Parathyroid adenoma (tissue), 2 donors: ENCODE results near the gene ECSIT.

Source experiments
- H2AFZ ChIP-seq: fragments of 300-600 bp; sonication (generic); one replicate; pipeline ENCODE4 v1.7.0; 2017; ENCODE audit warnings: antibody characterized with exemption, mild to moderate bottlenecking
- H3K27ac ChIP-seq: fragments of 300-600 bp; sonication (generic); one replicate; pipeline ENCODE4 v1.7.0; 2017
- H3K27me3 ChIP-seq: fragments of 300-600 bp; sonication (generic); one replicate; pipeline ENCODE4 v1.7.0; 2017; ENCODE audit warnings: low read length; ENCODE audit not compliant: control insufficient read depth, insufficient read depth
- H3K36me3 ChIP-seq: fragments of 300-600 bp; sonication (generic); one replicate; pipeline ENCODE4 v1.7.0; 2017; ENCODE audit warnings: low read length; ENCODE audit not compliant: control insufficient read depth, insufficient read depth
- H3K4me1 ChIP-seq: fragments of 300-600 bp; sonication (generic); one replicate; pipeline ENCODE4 v1.7.0; 2017; ENCODE audit warnings: control low read depth
- H3K4me2 ChIP-seq: fragments of 300-600 bp; sonication (generic); one replicate; pipeline ENCODE4 v1.7.0; 2017; ENCODE audit warnings: low read length
- H3K4me3 ChIP-seq: fragments of 300-600 bp; sonication (generic); one replicate; pipeline ENCODE4 v1.7.0; 2017; ENCODE audit warnings: low read depth, low read length
- H3K79me2 ChIP-seq: fragments of 300-600 bp; sonication (generic); one replicate; pipeline ENCODE4 v1.7.0; 2017; ENCODE audit warnings: control low read depth
- H3K9ac ChIP-seq: fragments of 300-600 bp; sonication (generic); one replicate; pipeline ENCODE4 v1.7.0; 2017; ENCODE audit warnings: mild to moderate bottlenecking
- H3K9me3 ChIP-seq: fragments of 300-600 bp; sonication (generic); one replicate; pipeline ENCODE4 v1.7.0; 2017; ENCODE audit warnings: low read length; ENCODE audit not compliant: control insufficient read depth
- CTCF ChIP-seq: fragments of 300-600 bp; sonication (generic); IDR thresholded peaks from one replicate; pipeline ENCODE4 v1.7.0; 2017; ENCODE audit warnings: antibody characterized with exemption, mild to moderate bottlenecking
- donor health status: primary hyperparathyroidism.

The ECSIT gene

GRCh38 chr19:11549386-11549953 is 20.5 kb upstream of the ECSIT start:
- no peak overlapping the region for H3K9ac ChIP-seq
- no peaks in the 10 kb centered on the region for H3K79me2 ChIP-seq

DNA sequence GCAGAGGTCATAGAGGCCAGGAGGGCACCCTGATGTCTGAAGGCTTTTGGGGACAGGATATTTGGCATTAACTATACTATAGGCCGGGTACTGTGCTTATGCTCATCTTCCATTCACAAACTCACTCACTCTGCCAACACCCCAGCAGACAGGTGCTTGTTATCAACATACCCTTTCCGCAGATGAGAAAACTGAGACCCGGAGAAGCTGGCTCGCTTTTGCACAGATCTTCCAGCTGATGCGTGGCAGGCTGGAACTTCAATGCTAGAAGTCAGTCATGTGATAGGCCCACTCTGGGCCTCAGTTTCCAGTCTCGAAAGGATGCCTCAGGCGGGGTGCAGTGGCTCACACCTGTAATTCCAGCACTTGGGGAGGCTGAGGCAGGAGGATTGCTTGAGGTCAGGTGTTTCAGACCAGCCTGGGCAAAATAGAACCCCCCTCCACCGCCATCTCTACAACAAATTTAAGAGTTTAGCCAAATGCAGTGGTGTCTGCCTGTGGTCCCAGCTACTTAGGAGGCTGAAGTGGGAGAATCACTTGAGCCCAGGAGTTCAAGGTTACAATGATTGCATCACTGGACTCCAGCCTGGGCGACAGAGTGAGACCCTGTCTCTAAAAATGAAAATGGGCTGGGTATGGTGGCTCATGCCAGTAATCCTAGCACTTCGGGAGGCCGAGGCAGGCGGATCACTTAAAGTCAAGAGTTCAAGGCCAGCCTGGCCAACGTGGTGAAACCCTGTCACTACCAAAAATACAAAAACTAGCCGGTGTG is 19.2 kb upstream of the ECSIT start:
- Histone ChIP-seq H3K27me3 (no peaks in the 10 kb centered on the region), H3K27ac (no peak overlapping the region), H3K4me1 (no peaks in the 10 kb centered on the region), H3K36me3 (no peaks in the 10 kb centered on the region), H3K9ac (no peak overlapping the region), H3K4me2 (no peak overlapping the region), H3K4me3 (no peak overlapping the region), H2AFZ (no peak overlapping the region), H3K9me3 (no peaks in the 10 kb centered on the region), H3K79me2 (no peaks in the 10 kb centered on the region)
- TF ChIP-seq CTCF: no peak

More at GRCh38 chr19:11549386-11549953, 20.5 kb upstream of the ECSIT start:
- Histone ChIP-seq H2AFZ (no peak overlapping the region), H3K9me3 (no peaks in the 10 kb centered on the region), H3K4me3 (no peak overlapping the region), H3K36me3 (no peaks in the 10 kb centered on the region), H3K27ac (no peak overlapping the region), H3K4me1 (no peaks in the 10 kb centered on the region), H3K4me2 (no peak overlapping the region), H3K27me3 (no peaks in the 10 kb centered on the region)
- no peak for TF ChIP-seq CTCF

DNA sequence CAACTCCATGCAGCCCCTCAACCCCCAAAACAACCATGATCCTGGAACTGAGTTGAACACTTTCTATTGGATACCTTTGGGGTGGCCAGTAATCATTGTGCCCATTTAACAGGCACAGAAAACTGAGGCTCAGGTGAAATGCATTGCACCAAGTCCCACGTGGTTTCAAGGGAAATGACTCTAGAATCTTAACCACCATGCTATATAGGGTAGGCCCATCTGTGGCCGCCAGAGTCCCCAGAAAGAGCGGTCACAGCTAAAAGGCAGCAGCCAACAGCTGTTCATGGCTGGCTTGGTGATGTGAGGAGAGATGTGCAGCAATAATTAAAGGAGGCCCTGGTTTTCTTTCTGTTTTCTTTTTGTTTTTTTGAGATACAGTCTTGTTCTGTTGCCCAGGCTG is 12.3 kb upstream of the ECSIT start:
- Histone ChIP-seq H3K4me1 (no peaks in the 10 kb centered on the region), H3K36me3 (no peaks in the 10 kb centered on the region), H2AFZ (no peak overlapping the region), H3K9me3 (no peaks in the 10 kb centered on the region), H3K79me2 (no peaks in the 10 kb centered on the region), H3K4me3 (no peak overlapping the region), H3K27ac (no peak overlapping the region), H3K4me2 (no peak overlapping the region), H3K27me3 (no peaks in the 10 kb centered on the region), H3K9ac (no peak overlapping the region)
- no peak for TF ChIP-seq CTCF

DNA sequence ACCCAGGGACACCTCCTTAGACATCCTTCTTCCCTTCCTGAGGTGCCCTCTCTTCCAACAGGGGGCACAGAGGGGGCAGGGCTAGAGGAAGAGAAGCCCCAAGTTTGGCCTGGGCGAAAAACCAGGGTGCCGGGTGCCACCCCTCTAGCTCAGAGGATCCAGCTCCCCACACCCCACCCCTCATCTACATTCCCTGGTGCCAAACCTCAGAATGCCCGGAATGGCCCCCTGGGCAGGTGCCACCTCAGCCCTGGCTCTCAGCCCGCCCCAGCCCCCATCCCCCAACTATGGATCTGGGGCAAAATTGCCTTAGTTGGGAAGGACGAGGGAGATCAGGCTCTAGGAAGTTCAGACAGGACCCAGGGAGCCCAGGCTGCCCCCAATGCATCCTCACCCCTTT is 11.7 kb upstream of the ECSIT start:
- no peak overlapping the region for H3K9ac ChIP-seq

More for the DNA sequence above, 11.7 kb upstream of the ECSIT start:
- Histone ChIP-seq H3K79me2 (no peaks in the 10 kb centered on the region), H3K27ac (no peak overlapping the region), H3K36me3 (no peaks in the 10 kb centered on the region), H2AFZ (no peak overlapping the region), H3K4me3 (no peak overlapping the region), H3K27me3 (no peaks in the 10 kb centered on the region), H3K9me3 (no peaks in the 10 kb centered on the region), H3K4me2 (no peak overlapping the region), H3K4me1 (no peaks in the 10 kb centered on the region)
- no peak for TF ChIP-seq CTCF
